OCI-LY7 (cell line): ENCODE measurements around the gene SH3BP1. TPM values are rescaled to one million over a fixed set of nuclear protein-coding genes. Genes with fewer than 3 reads are reported as not detected.
A peak's percentile ranks its signal among the peaks of the same experiment; 100 is the strongest.

Source experiments
- BruUV-seq: library from RNA; stranded (reverse); fragments of 400-500 nt; replicated peaks from 2 replicates; lab custom pipeline; 2021; lab: Mats Ljungman, UMichigan
- CTCF ChIA-PET: fragments of 300-600 bp; sonication (Branson Sonifier 250); formaldehyde crosslinking; loops from one replicate; lab custom pipeline; 2022; ENCODE audit warnings: antibody characterized with exemption; ENCODE audit not compliant: unreplicated experiment; lab: Charles Lee
- POLR2A ChIA-PET: fragments of 300-600 bp; sonication (Branson Sonifier 250); formaldehyde crosslinking; loops from one replicate; lab custom pipeline; 2022; ENCODE audit warnings: antibody characterized with exemption; lab: Charles Lee
- DNase-seq: peaks from one replicate; pipeline ENCODE4 v3.0.0-alpha.2; 2015; ENCODE audit warnings: low spot score
- H2AFZ ChIP-seq: fragments of 200-600 bp; sonication (generic), shearing (Covaris generic); 2 replicates; pipeline ENCODE4 v1.6.1; 2014; ENCODE audit warnings: mild to moderate bottlenecking, antibody characterized with exemption, low read length, moderate library complexity
- H3K27ac ChIP-seq: fragments of 200-600 bp; sonication (generic); 2 replicates; pipeline ENCODE4 v1.5.1; 2014; ENCODE audit warnings: mixed run types, low read depth, mild to moderate bottlenecking, moderate library complexity, low read length, inconsistent platforms; ENCODE audit not compliant: poor library complexity, severe bottlenecking
- H3K36me3 ChIP-seq: fragments of 200-600 bp; sonication (generic); 2 replicates; pipeline ENCODE4 v1.6.1; 2014; ENCODE audit warnings: mild to moderate bottlenecking, antibody characterized with exemption, low read length, moderate library complexity, mixed read lengths; ENCODE audit not compliant: insufficient read depth
- H3K4me1 ChIP-seq: fragments of 200-600 bp; sonication (generic); 2 replicates; pipeline ENCODE4 v1.5.1; 2014; ENCODE audit warnings: mild to moderate bottlenecking, low read length; ENCODE audit not compliant: insufficient read depth, poor library complexity, severe bottlenecking
- H3K4me2 ChIP-seq: fragments of 200-600 bp; sonication (generic); 2 replicates; pipeline ENCODE4 v1.6.1; 2014; ENCODE audit warnings: mild to moderate bottlenecking, low read length
- H3K4me3 ChIP-seq: fragments of 200-600 bp; sonication (generic); 2 replicates; pipeline ENCODE4 v1.5.1; 2014; ENCODE audit warnings: mild to moderate bottlenecking, low read depth, low read length; ENCODE audit not compliant: poor library complexity, severe bottlenecking
- H3K79me2 ChIP-seq: fragments of 200-600 bp; sonication (generic); 2 replicates; pipeline ENCODE4 v1.6.1; 2016; ENCODE audit warnings: low read depth, mild to moderate bottlenecking, low read length, moderate library complexity, mixed read lengths; ENCODE audit not compliant: insufficient read depth
- H3K9me2 ChIP-seq: fragments of 200-600 bp; sonication (generic); 2 replicates; pipeline ENCODE4 v1.6.1; 2016; ENCODE audit warnings: mild to moderate bottlenecking, low read length, mixed read lengths; ENCODE audit not compliant: insufficient read depth
- H3K9me3 ChIP-seq: fragments of 200-600 bp; sonication (generic); 2 replicates; pipeline ENCODE4 v1.6.1; 2014; ENCODE audit warnings: mild to moderate bottlenecking, mixed run types, low read length, mixed read lengths
- H4K20me1 ChIP-seq: fragments of 200-600 bp; sonication (generic); 2 replicates; pipeline ENCODE4 v1.6.1; 2014; ENCODE audit warnings: mild to moderate bottlenecking, antibody characterized with exemption, low read length, moderate library complexity, mixed read lengths; ENCODE audit not compliant: insufficient read depth
- EZH2phosphoT487 ChIP-seq: fragments of 200-600 bp; sonication (generic); IDR thresholded peaks from 2 replicates; pipeline ENCODE4 v1.6.1; 2018; ENCODE audit warnings: low read depth, borderline replicate concordance, mild to moderate bottlenecking, mixed run types, antibody characterized with exemption, low read length, moderate library complexity, mixed read lengths
- intact Hi-C: fragments of 100-400 bp; cut with micrococcal nuclease; formaldehyde crosslinking; loops from one replicate; pipeline ENCODE4 v1.10.0; 2022; ENCODE audit not compliant: unreplicated experiment
- total RNA-seq, 2 experiments: library from RNA; depleted of rRNA in 1 of 2; stranded (reverse); fragments of >200 nt in 1 of 2; shearing (Covaris generic) in 1 of 2; gene quantifications; 2 replicates each; pipeline ENCODE4 v1.2.3, GENCODE V29; 2014 to 2022
- TF ChIP-seq, protein P1 (sequence below): fragments of 200-600 bp; sonication (generic); conservative IDR thresholded peaks from 2 replicates; pipeline ENCODE4 v1.5.1; 2014; ENCODE audit warnings: mild to moderate bottlenecking, antibody characterized with exemption, low read length, moderate library complexity, mixed read lengths

Gene SH3BP1
- total RNA-seq, 2 experiments from 2014 or later: 15.3 to 48.4 TPM

DNA sequence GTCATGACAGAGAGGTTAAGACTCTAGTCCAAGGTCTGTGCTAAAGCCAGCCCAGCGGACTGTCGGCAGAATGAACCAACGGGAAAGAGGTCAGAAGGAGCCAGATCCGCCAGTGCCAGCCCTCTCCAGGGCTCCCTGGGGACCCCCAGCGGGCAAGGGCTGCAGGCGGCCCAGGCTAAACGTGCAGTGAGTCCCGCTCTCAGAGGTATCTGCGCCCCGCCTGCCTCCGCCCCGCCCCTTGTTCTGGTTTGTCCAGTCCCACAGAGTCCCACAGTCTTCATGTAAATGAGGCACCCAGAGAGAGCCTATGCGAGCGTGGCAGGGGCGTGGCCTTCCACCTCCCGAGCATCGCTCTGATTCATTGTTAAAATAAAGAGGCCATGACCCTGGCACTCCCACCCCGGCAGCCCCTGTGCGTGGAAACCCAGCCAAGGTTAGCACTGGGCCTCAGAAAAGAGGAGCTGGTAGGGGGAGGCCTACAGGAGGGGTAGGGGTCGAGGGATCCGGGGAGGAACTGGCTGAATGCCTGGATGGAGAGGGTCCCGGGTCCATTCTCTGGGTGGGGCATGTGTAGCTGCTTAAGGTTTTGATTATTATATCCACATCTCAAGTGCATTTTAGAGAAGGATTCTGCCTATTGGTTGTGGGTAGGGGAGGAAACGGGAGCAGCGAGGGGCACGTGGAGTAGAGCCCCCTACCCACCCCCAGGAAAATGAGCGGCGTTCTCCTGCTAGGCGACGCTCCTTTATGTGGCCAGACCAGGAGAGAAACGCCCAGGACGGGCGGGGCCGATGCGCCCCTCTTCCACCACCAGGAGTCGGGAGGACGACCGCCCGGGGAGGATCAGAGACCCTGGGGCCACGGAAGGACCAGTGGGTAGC, 57.4 kb downstream of the SH3BP1 start, which contains the start of gene TRIOBP:
TSS of gene TRIOBP (plus strand) at position 392 of the 881 bp plus-strand sequence. CDS start 4,318 bp downstream, outside the sequence.
- ChIA-PET POLR2A (no interaction called here), CTCF (no interaction called here)
- H3K27ac ChIP-seq: peak within 1 kb of the TSS; percentile 28
- no peaks in the 10 kb centered on the region for H3K9me3 ChIP-seq
- H3K4me1 ChIP-seq: peaks cover 15% of the 10 kb centered on the region
- peak; percentile 97 for DNase-seq
- H3K9me2 ChIP-seq: no peaks in the 10 kb centered on the region
- peaks cover 30% of the 10 kb centered on the region for H3K36me3 ChIP-seq
- no TSS peak for BruUV-seq
- intact Hi-C loops: no loop called here
- no peak for TF ChIP-seq EZH2phosphoT487
- TF ChIP-seq, protein P1, sequence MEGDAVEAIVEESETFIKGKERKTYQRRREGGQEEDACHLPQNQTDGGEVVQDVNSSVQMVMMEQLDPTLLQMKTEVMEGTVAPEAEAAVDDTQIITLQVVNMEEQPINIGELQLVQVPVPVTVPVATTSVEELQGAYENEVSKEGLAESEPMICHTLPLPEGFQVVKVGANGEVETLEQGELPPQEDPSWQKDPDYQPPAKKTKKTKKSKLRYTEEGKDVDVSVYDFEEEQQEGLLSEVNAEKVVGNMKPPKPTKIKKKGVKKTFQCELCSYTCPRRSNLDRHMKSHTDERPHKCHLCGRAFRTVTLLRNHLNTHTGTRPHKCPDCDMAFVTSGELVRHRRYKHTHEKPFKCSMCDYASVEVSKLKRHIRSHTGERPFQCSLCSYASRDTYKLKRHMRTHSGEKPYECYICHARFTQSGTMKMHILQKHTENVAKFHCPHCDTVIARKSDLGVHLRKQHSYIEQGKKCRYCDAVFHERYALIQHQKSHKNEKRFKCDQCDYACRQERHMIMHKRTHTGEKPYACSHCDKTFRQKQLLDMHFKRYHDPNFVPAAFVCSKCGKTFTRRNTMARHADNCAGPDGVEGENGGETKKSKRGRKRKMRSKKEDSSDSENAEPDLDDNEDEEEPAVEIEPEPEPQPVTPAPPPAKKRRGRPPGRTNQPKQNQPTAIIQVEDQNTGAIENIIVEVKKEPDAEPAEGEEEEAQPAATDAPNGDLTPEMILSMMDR: peak; percentile 66
- H3K4me2 ChIP-seq: peak within 1 kb of the TSS; percentile 62
- no peaks in the 10 kb centered on the region for H4K20me1 ChIP-seq
- peak within 1 kb of the TSS; percentile 39 for H3K4me3 ChIP-seq
- no peak within 1 kb of the TSS for H2AFZ ChIP-seq
- no peaks in the 10 kb centered on the region for H3K79me2 ChIP-seq

DNA sequence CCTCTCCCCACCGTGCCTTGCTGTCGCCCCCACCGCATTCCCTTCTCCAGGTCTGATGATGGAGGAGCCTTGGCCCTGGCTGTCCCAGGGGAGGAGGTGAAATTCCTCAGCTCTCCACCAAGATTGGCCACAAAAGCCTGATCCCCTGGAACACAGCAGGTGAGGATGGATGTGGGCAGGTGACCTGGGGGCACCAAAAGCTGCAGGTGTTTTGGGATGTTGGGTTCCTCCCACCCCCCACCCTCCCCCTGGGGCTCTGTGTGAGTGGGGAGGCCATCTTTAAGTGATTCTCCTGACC, 58.0 kb downstream of the SH3BP1 start:
- Histone ChIP-seq H3K9me3 (no peaks in the 10 kb centered on the region), H3K4me2 (no peak overlapping the region), H3K4me1 (peaks cover 15% of the 10 kb centered on the region), H3K9me2 (no peaks in the 10 kb centered on the region), H3K4me3 (no peak overlapping the region), H3K36me3 (peaks cover 25% of the 10 kb centered on the region), H3K27ac (no peak overlapping the region), H3K79me2 (no peaks in the 10 kb centered on the region), H2AFZ (no peak overlapping the region), H4K20me1 (no peaks in the 10 kb centered on the region)
- DNase-seq: no peak
- no TSS peak for BruUV-seq
- TF ChIP-seq EZH2phosphoT487: no peak
- TF ChIP-seq, protein P1: no peak
- ChIA-PET POLR2A (interaction anchor here (0.7 kb wide), 1 partner anchor 11 kb away, joined by 6 read pairs; no protein-coding TSS in a partner anchor), CTCF (no interaction called here)
- intact Hi-C loops: no loop called here
